Mesendoderm (in vitro differentiated cells): Measurements from ENCODE around the gene SDK2.
A peak's percentile ranks its signal among the peaks of the same experiment; 100 is the strongest.

Experiments
- DNase-seq: peaks from one replicate; pipeline ENCODE4 v3.0.0; 2013
- H2AK5ac ChIP-seq: 2 replicates; pipeline ENCODE4 v1.6.1; 2013; ENCODE audit warnings: low read length, inconsistent platforms
- H2BK120ac ChIP-seq: 2 replicates; pipeline ENCODE4 v1.6.1; 2013; ENCODE audit warnings: low read depth, mild to moderate bottlenecking, low read length, moderate library complexity, mixed read lengths
- H2BK15ac ChIP-seq: replicated peaks from 2 replicates; pipeline ENCODE4 v1.6.1; 2013; ENCODE audit warnings: low read depth, mild to moderate bottlenecking, moderate library complexity
- H2BK5ac ChIP-seq: 2 replicates; pipeline ENCODE4 v1.6.1; 2013; ENCODE audit warnings: low read length, inconsistent platforms
- H3K18ac ChIP-seq: 2 replicates; pipeline ENCODE4 v1.6.1; 2013; ENCODE audit warnings: mild to moderate bottlenecking, low read length, mixed read lengths
- H3K23ac ChIP-seq: one replicate; pipeline ENCODE4 v1.6.1; 2013; ENCODE audit warnings: low read length
- H3K27ac ChIP-seq: 2 replicates; pipeline ENCODE4 v1.5.1; 2013; ENCODE audit warnings: low read depth, mild to moderate bottlenecking, inconsistent platforms, low read length, moderate library complexity
- H3K27me3 ChIP-seq: 2 replicates; pipeline ENCODE4 v1.6.1; 2013; ENCODE audit warnings: low read length, control low read depth, mild to moderate bottlenecking, inconsistent platforms; ENCODE audit not compliant: insufficient read depth, poor library complexity
- H3K36me3 ChIP-seq: 2 replicates; pipeline ENCODE4 v1.6.1; 2013; ENCODE audit warnings: low read length, inconsistent platforms; ENCODE audit not compliant: control insufficient read depth, insufficient read depth
- H3K4ac ChIP-seq: one replicate; pipeline ENCODE4 v1.6.1; 2013; ENCODE audit warnings: low read depth, mild to moderate bottlenecking, low read length, moderate library complexity
- H3K4me1 ChIP-seq: 2 replicates; pipeline ENCODE4 v1.6.1; 2013; ENCODE audit warnings: low read depth, low read length, inconsistent platforms; ENCODE audit not compliant: control insufficient read depth
- H3K4me2 ChIP-seq: 2 replicates; pipeline ENCODE4 v1.6.1; 2013; ENCODE audit warnings: low read length
- H3K4me3 ChIP-seq: 2 replicates; pipeline ENCODE4 v1.5.1; 2013; ENCODE audit warnings: mild to moderate bottlenecking, low read length
- H3K56ac ChIP-seq: one replicate; pipeline ENCODE4 v1.6.1; 2013; ENCODE audit warnings: low read length
- H3K79me1 ChIP-seq: 2 replicates; pipeline ENCODE4 v1.6.1; 2013; ENCODE audit warnings: low read length, inconsistent platforms
- H3K79me2 ChIP-seq: 2 replicates; pipeline ENCODE4 v1.6.1; 2013; ENCODE audit warnings: mild to moderate bottlenecking, low read length; ENCODE audit not compliant: control insufficient read depth, insufficient read depth
- H3K9ac ChIP-seq: 2 replicates; pipeline ENCODE4 v1.6.1; 2013; ENCODE audit warnings: low read length, inconsistent platforms
- H4K5ac ChIP-seq: one replicate; pipeline ENCODE4 v1.6.1; 2013; ENCODE audit warnings: low read length
- H4K8ac ChIP-seq: one replicate; pipeline ENCODE4 v1.6.1; 2013; ENCODE audit warnings: low read depth, mild to moderate bottlenecking, control low read depth, low read length, moderate library complexity
- WGBS: extraction: QIAGEN DNeasy Blood & Tissue Kit; methylation state at CpG from one replicate; pipeline ENCODE4 v1.1.7; 2013; ENCODE audit warnings: low lambda C conversion rate, missing lambda C conversion rate; ENCODE audit not compliant: insufficient coverage; ENCODE audit errors: extremely low coverage; 5-methylcytosine and 5-hydroxymethylcytosine counted together

Gene SDK2

DNA sequence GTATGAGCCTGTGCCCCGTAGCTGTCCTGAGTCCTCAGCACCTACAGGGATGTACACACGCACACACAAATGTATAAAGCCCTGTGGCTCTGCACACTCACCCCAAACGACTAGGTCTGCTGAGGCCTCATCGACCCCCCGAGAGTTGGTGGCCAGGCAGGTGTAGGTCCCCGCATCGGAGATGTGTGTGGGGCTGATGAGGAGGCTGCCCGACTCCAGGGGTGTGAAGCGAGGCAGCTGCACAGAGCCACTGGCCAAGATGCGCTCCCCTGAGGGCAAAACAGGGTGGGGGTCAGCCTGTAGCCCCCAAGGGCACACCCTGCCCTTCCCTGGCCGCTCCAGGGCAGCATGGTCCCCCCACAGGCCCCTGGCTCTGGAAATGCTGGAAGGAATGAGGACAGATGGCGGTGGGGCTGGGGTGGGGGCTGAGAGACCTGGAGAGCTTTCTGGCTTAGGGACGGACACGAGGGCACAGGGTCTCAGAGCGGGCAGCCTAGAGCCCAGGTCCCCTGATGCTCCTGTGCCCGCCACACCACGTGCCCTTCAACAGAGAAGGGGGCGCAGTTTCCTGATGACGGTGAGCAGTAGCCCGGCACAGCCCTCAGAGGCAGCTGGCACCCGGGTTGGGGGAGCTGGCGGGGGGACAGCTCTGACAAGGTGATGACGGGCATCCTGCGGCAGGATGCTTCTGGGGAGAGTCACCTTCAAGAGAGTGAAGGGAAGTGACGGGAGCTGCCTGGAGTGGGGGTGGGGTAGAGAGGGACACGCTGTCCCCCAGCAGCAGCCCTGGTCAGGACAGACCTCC is 212.6 kb downstream of the SDK2 start:
- no peak overlapping the region for H4K5ac ChIP-seq
- no peak overlapping the region for H3K4ac ChIP-seq
- no peak for DNase-seq
- no peak overlapping the region for H3K18ac ChIP-seq
- H2AK5ac ChIP-seq: no peak overlapping the region
- no peak overlapping the region for H3K4me3 ChIP-seq
- H2BK15ac ChIP-seq: no peak overlapping the region
- H3K56ac ChIP-seq: no peak overlapping the region
- no peaks in the 10 kb centered on the region for H3K4me1 ChIP-seq
- no peak overlapping the region for H2BK120ac ChIP-seq
- H2BK5ac ChIP-seq: no peak overlapping the region
- no peak overlapping the region for H3K27ac ChIP-seq
- H3K9ac ChIP-seq: no peak overlapping the region
- H3K36me3 ChIP-seq: no peaks in the 10 kb centered on the region
- H3K79me1 ChIP-seq: no peaks in the 10 kb centered on the region
- H4K8ac ChIP-seq: no peak overlapping the region
- no peak overlapping the region for H3K23ac ChIP-seq
- no peaks in the 10 kb centered on the region for H3K27me3 ChIP-seq
- no peak overlapping the region for H3K4me2 ChIP-seq
- H3K79me2 ChIP-seq: no peaks in the 10 kb centered on the region
- WGBS: no CpG with 5 or more reads among the region's 26 CpGs

DNA sequence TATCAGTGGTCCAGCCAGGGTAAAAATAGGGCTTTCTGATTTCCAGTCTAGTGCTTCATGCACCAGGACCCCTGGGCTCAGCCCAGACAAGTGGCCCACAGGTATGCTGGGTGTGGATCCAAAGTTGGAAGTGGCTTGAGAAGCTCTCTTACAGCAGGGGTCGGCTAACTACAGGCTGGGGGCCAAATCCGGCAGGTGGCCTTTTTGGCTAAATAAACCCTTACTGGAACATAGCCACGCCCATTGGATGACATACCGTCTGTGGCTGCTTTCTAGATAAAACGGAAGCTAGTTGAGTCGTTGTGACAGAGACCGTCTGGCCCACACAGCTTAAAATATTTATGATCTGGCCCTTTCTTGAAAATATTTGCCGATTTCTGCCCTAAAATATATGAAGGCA is 213.4 kb downstream of the SDK2 start:
- H2AK5ac ChIP-seq: no peak overlapping the region
- no peaks in the 10 kb centered on the region for H3K36me3 ChIP-seq
- H3K79me1 ChIP-seq: no peaks in the 10 kb centered on the region
- no peak overlapping the region for H3K56ac ChIP-seq
- H3K4me2 ChIP-seq: no peak overlapping the region
- H3K4me3 ChIP-seq: no peak overlapping the region
- H3K18ac ChIP-seq: no peak overlapping the region
- no peak overlapping the region for H2BK5ac ChIP-seq
- H3K4ac ChIP-seq: no peak overlapping the region
- no peaks in the 10 kb centered on the region for H3K27me3 ChIP-seq
- H4K5ac ChIP-seq: no peak overlapping the region
- H3K27ac ChIP-seq: no peak overlapping the region
- no peaks in the 10 kb centered on the region for H3K79me2 ChIP-seq
- no peak overlapping the region for H3K9ac ChIP-seq
- WGBS: no CpG with 5 or more reads among the region's 8 CpGs
- H3K4me1 ChIP-seq: no peaks in the 10 kb centered on the region
- no peak overlapping the region for H2BK15ac ChIP-seq
- no peak overlapping the region for H3K23ac ChIP-seq
- no peak overlapping the region for H4K8ac ChIP-seq
- DNase-seq: no peak
- no peak overlapping the region for H2BK120ac ChIP-seq

DNA sequence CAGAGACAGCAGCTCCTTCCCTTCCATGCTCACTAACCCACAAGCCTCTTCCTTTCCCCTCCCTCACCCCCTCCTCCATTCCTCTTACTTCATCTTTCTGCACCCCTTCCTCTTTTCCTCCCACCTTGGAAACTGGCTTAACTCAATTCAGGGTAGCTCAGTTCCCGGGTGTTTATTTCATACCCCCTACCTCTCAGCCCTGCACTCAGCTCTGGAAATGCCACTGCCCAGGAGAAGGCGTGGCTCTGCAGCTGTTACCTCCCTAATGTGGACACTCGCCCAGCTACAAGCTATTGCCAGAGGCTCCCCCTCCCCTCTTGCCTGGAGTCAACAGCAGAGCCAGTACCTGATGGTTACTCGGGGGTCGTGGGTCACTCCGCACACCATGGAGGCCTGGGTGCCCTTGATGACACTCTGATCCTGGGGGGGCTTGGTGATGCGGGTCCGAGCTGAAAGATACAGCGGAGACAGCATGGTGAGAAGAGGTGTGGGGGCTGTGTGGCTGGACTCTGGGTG is 214.0 kb downstream of the SDK2 start:
- Histone ChIP-seq H4K8ac (no peak overlapping the region), H3K79me1 (no peaks in the 10 kb centered on the region), H3K36me3 (no peaks in the 10 kb centered on the region), H3K18ac (no peak overlapping the region), H3K4me1 (no peaks in the 10 kb centered on the region), H3K4ac (no peak overlapping the region), H2BK5ac (no peak overlapping the region), H3K9ac (no peak overlapping the region), H3K4me3 (no peak overlapping the region), H3K56ac (no peak overlapping the region), H2BK15ac (no peak overlapping the region), H2BK120ac (no peak overlapping the region), H3K27me3 (no peaks in the 10 kb centered on the region), H3K23ac (no peak overlapping the region), H4K5ac (no peak overlapping the region), H3K27ac (no peak overlapping the region), H3K4me2 (no peak overlapping the region), H2AK5ac (no peak overlapping the region), H3K79me2 (no peaks in the 10 kb centered on the region)
- no peak for DNase-seq
- no CpG with 5 or more reads among the region's 9 CpGs for WGBS

DNA sequence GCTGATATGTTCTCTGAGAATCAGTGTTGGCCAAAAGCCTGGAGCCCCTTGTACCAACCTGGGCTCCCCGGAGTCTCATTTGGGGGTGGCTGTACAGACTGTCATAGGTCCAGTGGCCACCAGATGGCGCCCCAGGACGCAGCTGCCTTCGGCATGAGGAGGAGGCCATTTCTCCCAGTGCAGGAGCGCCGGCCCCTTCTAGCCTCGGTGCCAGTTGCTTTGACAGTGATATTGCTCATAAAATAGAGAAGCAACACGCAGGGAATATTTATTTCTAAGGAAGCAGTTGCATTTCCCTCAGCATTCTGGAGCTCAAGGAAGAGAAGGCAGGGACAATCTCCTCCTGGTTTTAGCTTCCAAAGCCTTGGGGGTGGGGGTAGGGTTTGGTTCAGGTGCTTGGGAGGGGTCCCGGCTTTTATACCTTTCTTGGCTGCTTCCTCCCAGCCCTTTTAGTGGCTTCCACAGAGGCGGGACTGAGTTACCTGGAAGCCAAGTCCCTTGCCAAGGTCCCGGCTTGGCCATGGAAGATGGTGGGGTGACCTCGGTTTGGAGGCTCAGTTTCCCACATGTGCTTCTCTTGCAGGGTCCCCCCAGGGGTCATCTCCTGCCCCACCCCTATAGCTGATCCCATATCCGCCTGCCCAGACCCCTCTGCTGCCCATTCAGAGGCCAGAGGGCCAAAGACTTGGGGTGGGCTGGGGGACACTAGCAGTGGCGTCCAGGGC is 214.6 kb downstream of the SDK2 start:
- Histone ChIP-seq H3K56ac (peak overlapping the region; percentile 50), H2AK5ac (no peak overlapping the region), H3K36me3 (no peaks in the 10 kb centered on the region), H3K23ac (no peak overlapping the region), H2BK5ac (no peak overlapping the region), H3K9ac (no peak overlapping the region), H3K4ac (no peak overlapping the region), H4K8ac (no peak overlapping the region), H3K4me2 (no peak overlapping the region), H3K79me1 (no peaks in the 10 kb centered on the region), H3K79me2 (no peaks in the 10 kb centered on the region), H3K27me3 (no peaks in the 10 kb centered on the region), H3K18ac (no peak overlapping the region), H3K4me3 (no peak overlapping the region), H4K5ac (no peak overlapping the region), H2BK15ac (no peak overlapping the region), H3K27ac (no peak overlapping the region), H3K4me1 (no peaks in the 10 kb centered on the region), H2BK120ac (no peak overlapping the region)
- peak; percentile 76 for DNase-seq
- no CpG with 5 or more reads among the region's 14 CpGs for WGBS

DNA sequence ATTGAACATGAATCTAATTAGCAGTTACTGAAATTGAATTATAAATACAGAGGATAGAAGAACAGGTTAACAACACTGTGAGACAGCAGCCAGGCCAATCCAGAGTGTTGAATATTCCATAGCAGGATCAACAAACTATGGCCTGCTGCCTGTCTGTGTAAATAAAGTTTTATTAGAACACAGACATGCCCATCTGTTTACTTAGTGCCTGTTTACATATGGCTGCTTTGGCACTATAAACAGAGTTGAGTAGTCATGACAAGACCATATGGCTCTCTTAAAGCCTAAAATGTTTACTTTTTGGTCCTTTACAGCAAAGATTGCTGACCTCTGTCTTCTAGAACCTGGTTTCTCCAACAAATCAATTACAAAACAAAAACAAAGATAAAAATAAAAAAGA is 217.0 kb downstream of the SDK2 start:
- Histone ChIP-seq H4K5ac (no peak overlapping the region), H2AK5ac (no peak overlapping the region), H3K9ac (no peak overlapping the region), H3K79me2 (no peaks in the 10 kb centered on the region), H2BK120ac (no peak overlapping the region), H3K27me3 (no peaks in the 10 kb centered on the region), H3K4me3 (no peak overlapping the region), H3K56ac (no peak overlapping the region), H3K18ac (no peak overlapping the region), H2BK5ac (no peak overlapping the region), H3K4me2 (no peak overlapping the region), H3K79me1 (no peaks in the 10 kb centered on the region), H3K36me3 (no peaks in the 10 kb centered on the region), H2BK15ac (no peak overlapping the region), H4K8ac (no peak overlapping the region), H3K23ac (no peak overlapping the region), H3K27ac (no peak overlapping the region), H3K4ac (no peak overlapping the region), H3K4me1 (no peaks in the 10 kb centered on the region)
- DNase-seq: no peak
